ELR (cell line): ENCODE measurements around the gene BCL2.

Experiments used
- DNase-seq: peaks from one replicate; pipeline ENCODE4 v3.0.0-alpha.2; 2015; ENCODE audit warnings: low read depth

Gene BCL2

GRCh38 chr18:63083020-63083531 lies 236.5 kb downstream of the BCL2 start:
- DNase-seq = peak; percentile 14

GRCh38 chr18:63082366-63083019 lies 237.1 kb downstream of the BCL2 start:
- DNase-seq = no peak

GRCh38 chr18:63079114-63079513 lies 240.5 kb downstream of the BCL2 start:
- no peak for DNase-seq

GRCh38 chr18:63078471-63078870 lies 241.1 kb downstream of the BCL2 start:
- DNase-seq = no peak

GRCh38 chr18:63074981-63075404 lies 244.6 kb downstream of the BCL2 start:
- DNase-seq = peak; percentile 47

GRCh38 chr18:63073481-63073880 lies 246.1 kb downstream of the BCL2 start:
- DNase-seq = no peak
